Subcutaneous adipose tissue (tissue), 4 donors: Measurements from ENCODE around the gene MEIS2. TPM values are rescaled to one million over a fixed set of nuclear protein-coding genes. Genes with fewer than 3 reads are reported as not detected.

Experiments
- total RNA-seq, 4 donors: library from RNA; depleted of rRNA; stranded (reverse); fragments of >200 nt; gene quantifications; one replicate each; pipeline ENCODE4 v1.1.0, GENCODE V29; 2016
- TF ChIP-seq, protein P1 (sequence below): fragments of 450-650 bp; IDR thresholded peaks from one replicate; pipeline ENCODE4 v1.5.1; 2016; ENCODE audit warnings: low read depth, mild to moderate bottlenecking, control low read depth, antibody characterized with exemption, moderate library complexity

Gene MEIS2
- total RNA-seq, 4 donors from 2014 or later, result 10.3 to 21.7 (median 14.9) TPM

DNA sequence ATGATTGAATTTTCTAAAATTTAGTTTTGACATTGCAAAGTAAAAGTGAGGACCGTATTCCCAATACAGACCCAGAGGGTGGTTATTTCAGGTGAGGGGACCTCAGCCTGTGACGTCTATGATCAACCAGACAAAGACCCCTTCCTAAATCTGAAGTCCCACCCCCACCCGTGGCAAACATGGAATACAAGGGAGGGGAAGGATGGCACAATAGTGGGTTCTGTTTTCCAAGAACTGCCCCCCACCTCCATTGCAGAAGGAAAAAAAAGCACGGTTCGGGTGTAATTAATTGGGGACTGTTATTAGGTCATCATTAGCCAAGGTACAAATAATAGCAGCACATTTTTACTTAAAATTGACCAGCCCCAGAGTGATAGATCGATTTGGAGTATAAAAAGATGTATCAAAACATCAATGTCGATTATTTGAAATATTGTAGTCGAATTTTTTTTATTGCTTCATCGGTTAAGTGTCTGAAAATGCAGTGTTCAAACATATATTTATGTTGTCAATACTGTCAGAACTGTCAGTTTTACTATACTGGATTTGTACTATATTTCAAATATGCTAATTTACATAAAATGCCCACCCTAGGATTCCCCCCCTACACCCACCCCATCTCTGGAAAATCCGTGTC, 7.5 kb upstream of the MEIS2 start:
- TF ChIP-seq, protein P1, sequence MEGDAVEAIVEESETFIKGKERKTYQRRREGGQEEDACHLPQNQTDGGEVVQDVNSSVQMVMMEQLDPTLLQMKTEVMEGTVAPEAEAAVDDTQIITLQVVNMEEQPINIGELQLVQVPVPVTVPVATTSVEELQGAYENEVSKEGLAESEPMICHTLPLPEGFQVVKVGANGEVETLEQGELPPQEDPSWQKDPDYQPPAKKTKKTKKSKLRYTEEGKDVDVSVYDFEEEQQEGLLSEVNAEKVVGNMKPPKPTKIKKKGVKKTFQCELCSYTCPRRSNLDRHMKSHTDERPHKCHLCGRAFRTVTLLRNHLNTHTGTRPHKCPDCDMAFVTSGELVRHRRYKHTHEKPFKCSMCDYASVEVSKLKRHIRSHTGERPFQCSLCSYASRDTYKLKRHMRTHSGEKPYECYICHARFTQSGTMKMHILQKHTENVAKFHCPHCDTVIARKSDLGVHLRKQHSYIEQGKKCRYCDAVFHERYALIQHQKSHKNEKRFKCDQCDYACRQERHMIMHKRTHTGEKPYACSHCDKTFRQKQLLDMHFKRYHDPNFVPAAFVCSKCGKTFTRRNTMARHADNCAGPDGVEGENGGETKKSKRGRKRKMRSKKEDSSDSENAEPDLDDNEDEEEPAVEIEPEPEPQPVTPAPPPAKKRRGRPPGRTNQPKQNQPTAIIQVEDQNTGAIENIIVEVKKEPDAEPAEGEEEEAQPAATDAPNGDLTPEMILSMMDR, result no peak

DNA sequence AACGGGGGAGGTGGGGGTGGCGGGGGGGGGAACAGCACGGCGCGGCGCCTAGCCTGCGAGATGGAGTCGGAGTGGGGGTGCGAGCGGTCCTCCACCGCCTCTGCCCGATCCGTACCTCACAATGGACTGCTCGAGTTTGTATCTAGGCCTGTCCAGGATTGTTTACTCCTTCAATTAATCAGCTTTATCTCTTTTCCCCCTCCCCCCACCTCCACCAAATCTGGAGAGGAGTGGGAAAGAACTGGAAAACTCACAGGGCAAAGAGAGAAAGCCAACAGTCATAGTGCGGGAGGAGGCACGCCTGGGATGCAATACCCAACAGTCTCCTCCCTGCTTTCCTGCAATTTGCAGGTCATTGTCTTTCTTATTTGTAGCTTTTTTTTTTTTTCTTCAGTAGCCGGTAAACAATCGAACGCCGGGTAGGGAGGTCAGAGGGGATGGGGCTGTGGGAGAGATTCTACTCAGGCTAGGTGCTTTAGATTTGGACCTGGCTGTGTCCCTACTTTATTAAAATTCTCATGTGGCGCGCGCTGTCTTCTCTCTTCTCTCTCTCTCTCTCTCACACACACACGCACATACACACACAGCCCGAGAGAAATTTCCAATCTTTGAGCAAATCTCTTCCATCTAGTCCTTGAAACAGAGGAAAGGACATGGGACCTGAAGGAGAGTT, 6.9 kb upstream of the MEIS2 start:
- TF ChIP-seq, protein P1, result no peak

DNA sequence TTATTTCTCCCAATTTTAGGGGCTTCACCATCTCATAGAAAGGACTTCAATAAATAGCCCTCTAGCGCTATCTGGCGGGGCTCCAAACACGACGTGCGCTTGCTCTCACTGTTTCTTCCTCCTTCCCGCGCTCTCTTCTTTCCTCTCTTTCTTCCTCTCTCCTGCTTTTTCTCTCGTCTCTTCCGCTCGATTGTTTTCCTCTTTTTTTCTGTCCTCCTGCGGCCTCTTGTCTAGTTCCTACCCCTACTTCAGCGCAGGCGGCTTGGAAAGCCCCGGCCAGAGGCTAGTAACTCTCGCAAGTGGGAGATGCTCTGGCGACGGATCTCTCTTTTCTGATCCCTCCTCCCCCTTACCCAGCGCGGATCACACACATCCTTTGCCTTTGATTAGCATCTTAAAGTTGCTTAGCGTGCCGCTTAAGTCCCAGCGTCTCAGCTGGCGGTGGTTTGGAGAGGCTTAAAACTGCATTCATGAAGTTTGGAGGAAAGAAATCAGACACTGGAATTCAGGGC, 6.2 kb upstream of the MEIS2 start:
- TF ChIP-seq, protein P1, result no peak

DNA sequence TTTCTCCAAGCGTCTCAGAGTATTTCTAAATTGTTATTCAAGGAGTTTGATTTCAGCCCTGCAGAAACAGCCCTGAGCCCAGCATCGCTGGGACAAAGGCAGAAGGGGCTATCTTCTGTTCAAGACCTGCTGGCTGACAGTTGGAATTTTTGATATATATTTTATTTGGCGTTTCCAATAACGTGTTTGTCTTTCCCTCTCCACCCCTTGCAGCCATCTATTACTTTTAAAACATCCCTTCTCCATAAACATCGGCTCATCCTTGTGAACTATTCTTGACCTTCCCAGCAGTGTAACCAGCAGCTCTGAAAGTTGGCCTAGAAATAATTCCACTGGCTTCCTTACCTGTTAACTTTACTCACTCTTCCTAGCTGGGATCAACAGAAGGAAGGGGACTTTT, 5.5 kb upstream of the MEIS2 start:
- TF ChIP-seq, protein P1, result no peak

DNA sequence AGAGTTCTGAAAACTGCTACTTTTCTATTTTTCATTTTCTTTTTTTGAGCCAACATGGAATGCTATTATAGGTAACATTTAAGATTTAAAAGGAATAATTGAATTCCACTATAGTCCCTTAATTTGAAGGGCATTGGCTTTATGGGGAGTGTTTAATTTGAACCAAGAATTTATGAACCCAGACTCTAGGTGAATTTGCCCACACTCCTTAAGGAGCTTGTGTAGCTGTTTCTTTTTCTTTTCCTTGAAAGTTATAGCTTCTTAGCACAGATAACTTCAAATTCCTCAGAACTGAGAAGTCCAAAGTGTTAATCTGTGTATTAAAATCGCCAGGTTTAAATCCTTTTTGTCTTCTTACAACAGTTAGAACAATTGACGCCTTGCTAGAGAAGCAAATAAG, 4.7 kb upstream of the MEIS2 start:
- TF ChIP-seq, protein P1, result no peak

DNA sequence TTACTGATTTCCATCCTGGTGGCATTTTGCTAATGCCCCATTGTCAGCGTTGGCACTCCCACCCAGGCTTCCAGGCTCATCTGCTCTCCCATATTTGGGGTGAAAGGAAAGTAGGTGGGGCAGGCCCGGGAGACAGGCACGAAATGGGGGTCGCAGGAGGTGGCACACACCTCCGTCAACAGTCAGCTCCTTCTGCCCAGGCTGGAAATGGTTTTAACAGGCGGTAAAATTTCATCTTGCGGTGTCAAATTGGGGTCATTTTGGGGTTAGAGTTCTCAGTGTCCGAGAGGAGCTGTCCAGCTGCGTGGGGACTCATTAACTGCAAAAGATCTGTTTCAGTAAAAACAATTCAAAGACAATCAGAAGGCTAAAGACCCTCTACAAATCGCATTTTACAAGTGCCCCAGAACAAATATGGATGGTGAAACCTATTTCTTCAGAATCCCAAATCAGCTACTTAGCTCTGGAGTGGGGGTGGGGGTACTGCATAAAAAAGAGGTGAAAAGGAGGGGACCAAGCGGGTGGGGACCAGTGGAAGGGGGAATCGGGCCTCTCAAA, 4.2 kb upstream of the MEIS2 start:
- TF ChIP-seq, protein P1, result no peak
